HepG2 (cell line): ENCODE measurements around the gene UCKL1. TPM values are rescaled to one million over a fixed set of nuclear protein-coding genes. Genes with fewer than 3 reads are reported as not detected.

Source experiments
- ATM ChIP-seq: fragments of 450-650 bp; IDR thresholded peaks from 2 replicates; pipeline ENCODE4 v1.7.1; 2017; ENCODE audit warnings: mild to moderate bottlenecking, borderline replicate concordance
- ETV6 ChIP-seq: sonication (generic); formaldehyde crosslinking; conservative IDR thresholded peaks from 2 replicates; pipeline ENCODE4 v1.4.0; 2020; ENCODE audit warnings: missing genetic modification reagents
- HDAC6 ChIP-seq: fragments of 200-600 bp; sonication (generic); IDR thresholded peaks from 2 replicates; pipeline ENCODE4 v1.7.0; 2017; ENCODE audit warnings: mild to moderate bottlenecking, antibody characterized with exemption, low read length, low read depth
- ISL2 ChIP-seq: sonication (generic); formaldehyde crosslinking; IDR thresholded peaks from 2 replicates; pipeline ENCODE4 v1.5.0; 2020; ENCODE audit warnings: missing genetic modification reagents
- KLF13 ChIP-seq: sonication (generic); formaldehyde crosslinking; IDR thresholded peaks from 2 replicates; pipeline ENCODE4 v1.4.0; 2020; ENCODE audit warnings: mild to moderate bottlenecking, missing genetic modification reagents
- MED8 ChIP-seq: sonication (generic); formaldehyde crosslinking; IDR thresholded peaks from 2 replicates; pipeline ENCODE4 v1.8.1; 2023; ENCODE audit warnings: mild to moderate bottlenecking, missing genetic modification reagents; ENCODE audit not compliant: insufficient replicate concordance
- MTF1 ChIP-seq: sonication (generic); formaldehyde crosslinking; IDR thresholded peaks from 2 replicates; pipeline ENCODE4 v1.5.0; 2020; ENCODE audit warnings: missing genetic modification reagents
- NAIF1 ChIP-seq: sonication (generic); formaldehyde crosslinking; IDR thresholded peaks from 2 replicates; pipeline ENCODE4 v1.5.0; 2020; ENCODE audit warnings: mild to moderate bottlenecking, missing genetic modification reagents, borderline replicate concordance
- NFATC3 ChIP-seq: sonication (generic); formaldehyde crosslinking; IDR thresholded peaks from 2 replicates; pipeline ENCODE4 v1.5.1; 2020; ENCODE audit warnings: mild to moderate bottlenecking, missing genetic modification reagents
- PAF1 ChIP-seq: IDR thresholded peaks from 2 replicates; pipeline ENCODE4 v1.6.1; 2016; ENCODE audit warnings: missing genetic modification reagents, missing compliant biosample characterization
- PHF20 ChIP-seq: sonication (generic); formaldehyde crosslinking; IDR thresholded peaks from 2 replicates; pipeline ENCODE4 v1.5.0; 2020; ENCODE audit warnings: mild to moderate bottlenecking, missing genetic modification reagents
- RORA ChIP-seq: sonication (generic); formaldehyde crosslinking; IDR thresholded peaks from 2 replicates; pipeline ENCODE4 v1.5.0; 2020; ENCODE audit warnings: mild to moderate bottlenecking, missing genetic modification reagents, moderate library complexity
- SP140L ChIP-seq: sonication (generic); formaldehyde crosslinking; IDR thresholded peaks from 2 replicates; pipeline ENCODE4 v1.4.0; 2020; ENCODE audit warnings: missing genetic modification reagents, borderline replicate concordance
- SRY ChIP-seq: sonication (generic); formaldehyde crosslinking; IDR thresholded peaks from 2 replicates; pipeline ENCODE4 v1.8.0; 2022; ENCODE audit warnings: mild to moderate bottlenecking, missing genetic modification reagents
- TCF7 ChIP-seq: sonication (generic); IDR thresholded peaks from 2 replicates; pipeline ENCODE4 v1.6.1; 2016; ENCODE audit warnings: antibody characterized with exemption, low read depth
- ZNF20 ChIP-seq: sonication (generic); formaldehyde crosslinking; IDR thresholded peaks from 2 replicates; pipeline ENCODE4 v1.4.0; 2020; ENCODE audit warnings: mild to moderate bottlenecking, moderate library complexity, missing genetic modification reagents
- ZNF431 ChIP-seq: sonication (generic); formaldehyde crosslinking; IDR thresholded peaks from 2 replicates; pipeline ENCODE4 v1.9.0; 2022; ENCODE audit warnings: missing genetic modification reagents, low read depth, mild to moderate bottlenecking, borderline replicate concordance
- ZNF816 ChIP-seq: sonication (generic); formaldehyde crosslinking; IDR thresholded peaks from 2 replicates; pipeline ENCODE4 v1.8.0; 2022; ENCODE audit warnings: missing genetic modification reagents, mild to moderate bottlenecking, borderline replicate concordance
- polyA plus RNA-seq, 8 experiments: library from polyadenylated mRNA; depleted of rRNA in 3 of 8; stranded (reverse) in 7 of 8; unstranded in 1 of 8; fragments of >200 nt; fragmentation: Illumina TruSeq in 4 of 8; extraction: Trizol in 4 of 8; gene quantifications; 2 replicates each; pipeline versions ENCODE4 v1.2.1 to v1.2.3, GENCODE V29; 2011 to 2016; ENCODE audit warnings: low read depth in 4 of 8, missing spikeins in 1 of 8, mixed read lengths in 1 of 8; ENCODE audit not compliant: insufficient read depth in 1 of 8
- total RNA-seq, 5 experiments: library from RNA; depleted of rRNA; stranded (reverse); fragments of >200 nt; fragmentation: Illumina TruSeq; extraction: Trizol; gene quantifications; 2 replicates each; pipeline ENCODE4 v1.2.3, GENCODE V29; 2016; ENCODE audit warnings: low read depth in 1 of 5
- TF ChIP-seq, protein P1 (sequence below): sonication (generic); formaldehyde crosslinking; IDR thresholded peaks from 2 replicates; pipeline ENCODE4 v1.4.0; 2020; ENCODE audit warnings: mild to moderate bottlenecking, missing genetic modification reagents
- TF ChIP-seq, protein P2 (sequence below): sonication (generic); formaldehyde crosslinking; IDR thresholded peaks from 2 replicates; pipeline ENCODE4 v1.9.0; 2021; ENCODE audit warnings: missing genetic modification reagents, borderline replicate concordance
- TF ChIP-seq, protein P3 (sequence below), 2 experiments: fragments of 450-650 bp in 1 of 2; sonication (generic) in 1 of 2; formaldehyde crosslinking; IDR thresholded peaks; 2 replicates each; pipeline versions ENCODE4 v1.5.0 to v1.8.0; 2020 to 2022; ENCODE audit warnings: mild to moderate bottlenecking in 1 of 2, missing genetic modification reagents in 1 of 2
- TF ChIP-seq, protein P4 (sequence below): sonication (generic); formaldehyde crosslinking; IDR thresholded peaks from 2 replicates; pipeline ENCODE4 v1.8.0; 2022; ENCODE audit warnings: mild to moderate bottlenecking, missing genetic modification reagents

Gene UCKL1
- total and polyA plus RNA-seq, 2 of the 13 experiments (the other 11 are each of a cell fraction or from before 2014, with no cell fraction given): 50.2 to 126 TPM

DNA sequence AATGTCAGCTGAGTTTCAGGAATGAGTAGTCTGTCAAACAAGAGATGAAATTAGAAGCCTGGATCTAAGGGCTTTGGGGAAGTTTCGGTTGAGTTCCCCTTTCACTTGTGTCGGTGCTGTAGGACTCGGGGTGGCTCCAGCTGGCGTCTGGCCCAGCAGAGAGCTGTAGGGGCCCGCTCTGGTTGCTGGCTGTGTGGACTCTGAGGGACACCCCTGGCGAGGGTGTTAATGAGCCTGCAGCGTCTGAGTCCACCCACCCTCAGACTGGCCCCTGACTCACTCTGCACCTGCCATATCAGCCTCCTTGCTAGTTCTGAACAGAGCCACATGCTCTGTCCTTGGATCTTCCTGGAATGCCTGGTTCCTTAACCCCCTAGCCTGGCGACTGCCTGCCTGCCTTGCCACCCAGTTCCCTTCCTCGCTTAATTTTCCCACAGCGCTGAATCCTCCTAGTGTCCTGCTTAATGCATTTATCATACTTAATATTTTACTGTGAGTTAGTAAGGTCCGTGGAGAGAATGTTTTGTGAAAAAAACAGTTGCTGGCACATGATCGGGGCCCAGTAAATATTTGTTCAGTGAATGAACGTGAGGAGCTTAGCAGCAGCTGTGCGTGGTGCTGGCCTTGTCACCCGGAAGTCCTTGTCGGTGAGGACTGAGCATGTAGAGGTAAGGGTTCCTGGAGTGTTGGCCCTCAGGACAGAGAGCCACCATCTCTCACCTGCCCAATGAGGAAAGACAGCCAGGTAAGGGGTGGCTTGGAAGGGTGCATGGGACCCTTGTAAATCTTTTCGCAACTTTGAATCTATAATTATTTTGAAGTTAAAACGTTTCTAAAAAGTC is 59.7 kb downstream of the UCKL1 start (continued):
- TF ChIP-seq, protein P1, sequence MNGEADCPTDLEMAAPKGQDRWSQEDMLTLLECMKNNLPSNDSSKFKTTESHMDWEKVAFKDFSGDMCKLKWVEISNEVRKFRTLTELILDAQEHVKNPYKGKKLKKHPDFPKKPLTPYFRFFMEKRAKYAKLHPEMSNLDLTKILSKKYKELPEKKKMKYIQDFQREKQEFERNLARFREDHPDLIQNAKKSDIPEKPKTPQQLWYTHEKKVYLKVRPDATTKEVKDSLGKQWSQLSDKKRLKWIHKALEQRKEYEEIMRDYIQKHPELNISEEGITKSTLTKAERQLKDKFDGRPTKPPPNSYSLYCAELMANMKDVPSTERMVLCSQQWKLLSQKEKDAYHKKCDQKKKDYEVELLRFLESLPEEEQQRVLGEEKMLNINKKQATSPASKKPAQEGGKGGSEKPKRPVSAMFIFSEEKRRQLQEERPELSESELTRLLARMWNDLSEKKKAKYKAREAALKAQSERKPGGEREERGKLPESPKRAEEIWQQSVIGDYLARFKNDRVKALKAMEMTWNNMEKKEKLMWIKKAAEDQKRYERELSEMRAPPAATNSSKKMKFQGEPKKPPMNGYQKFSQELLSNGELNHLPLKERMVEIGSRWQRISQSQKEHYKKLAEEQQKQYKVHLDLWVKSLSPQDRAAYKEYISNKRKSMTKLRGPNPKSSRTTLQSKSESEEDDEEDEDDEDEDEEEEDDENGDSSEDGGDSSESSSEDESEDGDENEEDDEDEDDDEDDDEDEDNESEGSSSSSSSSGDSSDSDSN (CRISPR knock-in tag): peak; percentile 78
- TF ChIP-seq SRY (peak; percentile 62; the same call in 1 of the 2 replicates), TCF7 (no peak), PAF1 (CRISPR knock-in tag) (no peak), MTF1 (CRISPR knock-in tag) (no peak), ATM (no peak), ZNF20 (CRISPR knock-in tag) (no peak), ETV6 (peak; percentile 58; the same call in 1 of the 2 replicates), SP140L (CRISPR knock-in tag) (no peak), MED8 (CRISPR knock-in tag) (no peak), HDAC6 (no peak), ZNF816 (CRISPR knock-in tag) (peak; percentile 78; the same call in 1 of the 2 replicates), PHF20 (CRISPR knock-in tag) (peak; percentile 70), RORA (no peak), ISL2 (CRISPR knock-in tag) (no peak; the same call in 1 of the 2 replicates), KLF13 (no peak), NFATC3 (peak; percentile 91; the same call in 1 of the 2 replicates), NAIF1 (CRISPR knock-in tag) (no peak), ZNF431 (no peak)
- TF ChIP-seq, protein P2, sequence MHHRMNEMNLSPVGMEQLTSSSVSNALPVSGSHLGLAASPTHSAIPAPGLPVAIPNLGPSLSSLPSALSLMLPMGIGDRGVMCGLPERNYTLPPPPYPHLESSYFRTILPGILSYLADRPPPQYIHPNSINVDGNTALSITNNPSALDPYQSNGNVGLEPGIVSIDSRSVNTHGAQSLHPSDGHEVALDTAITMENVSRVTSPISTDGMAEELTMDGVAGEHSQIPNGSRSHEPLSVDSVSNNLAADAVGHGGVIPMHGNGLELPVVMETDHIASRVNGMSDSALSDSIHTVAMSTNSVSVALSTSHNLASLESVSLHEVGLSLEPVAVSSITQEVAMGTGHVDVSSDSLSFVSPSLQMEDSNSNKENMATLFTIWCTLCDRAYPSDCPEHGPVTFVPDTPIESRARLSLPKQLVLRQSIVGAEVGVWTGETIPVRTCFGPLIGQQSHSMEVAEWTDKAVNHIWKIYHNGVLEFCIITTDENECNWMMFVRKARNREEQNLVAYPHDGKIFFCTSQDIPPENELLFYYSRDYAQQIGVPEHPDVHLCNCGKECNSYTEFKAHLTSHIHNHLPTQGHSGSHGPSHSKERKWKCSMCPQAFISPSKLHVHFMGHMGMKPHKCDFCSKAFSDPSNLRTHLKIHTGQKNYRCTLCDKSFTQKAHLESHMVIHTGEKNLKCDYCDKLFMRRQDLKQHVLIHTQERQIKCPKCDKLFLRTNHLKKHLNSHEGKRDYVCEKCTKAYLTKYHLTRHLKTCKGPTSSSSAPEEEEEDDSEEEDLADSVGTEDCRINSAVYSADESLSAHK (CRISPR knock-in tag): no peak
- TF ChIP-seq, protein P3, sequence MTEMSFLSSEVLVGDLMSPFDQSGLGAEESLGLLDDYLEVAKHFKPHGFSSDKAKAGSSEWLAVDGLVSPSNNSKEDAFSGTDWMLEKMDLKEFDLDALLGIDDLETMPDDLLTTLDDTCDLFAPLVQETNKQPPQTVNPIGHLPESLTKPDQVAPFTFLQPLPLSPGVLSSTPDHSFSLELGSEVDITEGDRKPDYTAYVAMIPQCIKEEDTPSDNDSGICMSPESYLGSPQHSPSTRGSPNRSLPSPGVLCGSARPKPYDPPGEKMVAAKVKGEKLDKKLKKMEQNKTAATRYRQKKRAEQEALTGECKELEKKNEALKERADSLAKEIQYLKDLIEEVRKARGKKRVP (CRISPR knock-in tag; IDR thresholded peaks at IDR 0.05): no peak
- TF ChIP-seq, protein P4, sequence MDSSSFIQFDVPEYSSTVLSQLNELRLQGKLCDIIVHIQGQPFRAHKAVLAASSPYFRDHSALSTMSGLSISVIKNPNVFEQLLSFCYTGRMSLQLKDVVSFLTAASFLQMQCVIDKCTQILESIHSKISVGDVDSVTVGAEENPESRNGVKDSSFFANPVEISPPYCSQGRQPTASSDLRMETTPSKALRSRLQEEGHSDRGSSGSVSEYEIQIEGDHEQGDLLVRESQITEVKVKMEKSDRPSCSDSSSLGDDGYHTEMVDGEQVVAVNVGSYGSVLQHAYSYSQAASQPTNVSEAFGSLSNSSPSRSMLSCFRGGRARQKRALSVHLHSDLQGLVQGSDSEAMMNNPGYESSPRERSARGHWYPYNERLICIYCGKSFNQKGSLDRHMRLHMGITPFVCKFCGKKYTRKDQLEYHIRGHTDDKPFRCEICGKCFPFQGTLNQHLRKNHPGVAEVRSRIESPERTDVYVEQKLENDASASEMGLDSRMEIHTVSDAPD (CRISPR knock-in tag): 0 out of 2 replicates have a peak, but pooled peaks have one; percentile 79
